Fibroblast of mammary gland (primary cell): ENCODE data around the gene JAK3.
"Not testable (repeated sequence)": the region's sequence is repeated elsewhere in the genome, so short reads cannot be mapped to it uniquely, and the experiment has no call there.

Experiments
- DNase-seq: peaks from one replicate; pipeline ENCODE4 v3.0.0-alpha.2; 2010; ENCODE audit warnings: low read depth
- H3K4me3 ChIP-seq: 2 replicates; pipeline ENCODE4 v1.5.1; 2011; ENCODE audit warnings: low read depth, mild to moderate bottlenecking, low read length, moderate library complexity; ENCODE audit not compliant: control insufficient read depth
- CTCF ChIP-seq: conservative IDR thresholded peaks from 2 replicates; pipeline ENCODE4 v1.5.1; 2011; ENCODE audit warnings: low read depth, low read length, inconsistent platforms; ENCODE audit not compliant: control insufficient read depth, insufficient read depth

Gene JAK3

GRCh38 chr19:17787274-17787913 is 60.4 kb downstream of the JAK3 start:
- TF ChIP-seq CTCF, result no peak
- no peak overlapping the region for H3K4me3 ChIP-seq
- DNase-seq, result no peak

GRCh38 chr19:17784201-17785008 is 63.4 kb downstream of the JAK3 start:
- peak; percentile 65 for DNase-seq
- H3K4me3 ChIP-seq, result no peak overlapping the region
- TF ChIP-seq CTCF, result peak; percentile 87

GRCh38 chr19:17783721-17784120 is 64.1 kb downstream of the JAK3 start:
- not testable (repeated sequence) for H3K4me3 ChIP-seq, DNase-seq

GRCh38 chr19:17780781-17781180 is 67.0 kb downstream of the JAK3 start:
- H3K4me3 ChIP-seq, result no peak overlapping the region
- no peak for TF ChIP-seq CTCF
- no peak for DNase-seq

GRCh38 chr19:17778968-17779929 is 68.5 kb downstream of the JAK3 start:
- TF ChIP-seq CTCF, result no peak
- DNase-seq, result peak; percentile 46
- H3K4me3 ChIP-seq, result no peak overlapping the region

GRCh38 chr19:17778251-17778967 is 69.4 kb downstream of the JAK3 start:
- no peak overlapping the region for H3K4me3 ChIP-seq
- peak; percentile 47 for DNase-seq

GRCh38 chr19:17777840-17778239 is 69.9 kb downstream of the JAK3 start:
- DNase-seq, H3K4me3 ChIP-seq: not testable (repeated sequence)

More at GRCh38 chr19:17778251-17778967, 69.4 kb downstream of the JAK3 start:
- TF ChIP-seq CTCF, result no peak
